Sigmoid colon (tissue), 7 donors: ENCODE results near the gene CMTM7. TPM values are rescaled to one million over a fixed set of nuclear protein-coding genes. Genes with fewer than 3 reads are reported as not detected.
"Not testable (repeated sequence)": the region's sequence is repeated elsewhere in the genome, so short reads cannot be mapped to it uniquely, and the experiment has no call there.

Experiments
- DNase-seq: peaks from one replicate; pipeline ENCODE4 v3.0.0-alpha.2; 2019
- H3K27ac ChIP-seq, 4 donors: fragments of 200-600 bp; sonication (generic); one replicate each; pipeline ENCODE4 v1.5.1; 2016 to 2019; ENCODE audit warnings: mild to moderate bottlenecking in 1 of 4
- H3K27me3 ChIP-seq, 3 donors: fragments of 200-600 bp; sonication (generic); one replicate each; pipeline ENCODE4 v1.5.1; 2019; ENCODE audit warnings: mild to moderate bottlenecking in 1 of 3
- H3K36me3 ChIP-seq, 4 donors: fragments of 200-600 bp; sonication (generic); one replicate each; pipeline ENCODE4 v1.5.1; 2016 to 2019
- H3K4me1 ChIP-seq, 4 donors: fragments of 200-600 bp; sonication (generic); one replicate each; pipeline ENCODE4 v1.5.1; 2017 to 2019
- H3K4me3 ChIP-seq, 4 donors: fragments of 200-600 bp; sonication (generic); one replicate each; pipeline ENCODE4 v1.5.1; 2017 to 2019; ENCODE audit warnings: mild to moderate bottlenecking in 2 of 4, moderate library complexity in 1 of 4
- H3K9me3 ChIP-seq, 4 donors: fragments of 200-600 bp in 3 of 4; sonication (generic) in 3 of 4; one replicate each; pipeline versions ENCODE4 v1.5.1 to v1.6.1; 2013 to 2019
- CTCF ChIP-seq, 4 experiments: fragments of 450-650 bp in 3 of 4; fragments of 200-600 bp in 1 of 4; IDR thresholded peaks; one replicate each; pipeline ENCODE4 v1.5.1; 2016 to 2019; ENCODE audit warnings: antibody characterized with exemption in 4 of 4, mild to moderate bottlenecking in 3 of 4, moderate library complexity in 2 of 4
- EP300 ChIP-seq, 4 donors: sonication (generic); formaldehyde crosslinking; IDR thresholded peaks; one replicate each; pipeline ENCODE4 v1.6.1; 2017; ENCODE audit warnings: antibody characterized with exemption in 4 of 4
- POLR2A ChIP-seq, 2 donors: fragments of 450-650 bp; IDR thresholded peaks; one replicate each; pipeline ENCODE4 v1.6.1; 2016; ENCODE audit warnings: antibody characterized with exemption in 2 of 2, mild to moderate bottlenecking in 2 of 2, moderate library complexity in 2 of 2
- POLR2AphosphoS5 ChIP-seq, 4 donors: sonication (generic); formaldehyde crosslinking; IDR thresholded peaks; one replicate each; pipeline ENCODE4 v1.6.1; 2017; ENCODE audit warnings: antibody characterized with exemption in 4 of 4
- WGBS, 2 donors: extraction: QIAGEN DNeasy Blood & Tissue Kit; methylation state at CpG; one replicate each; pipeline ENCODE4 v1.1.7; 2013; 5-methylcytosine and 5-hydroxymethylcytosine counted together
- intact Hi-C: fragments of 100-400 bp; cut with DNase I; formaldehyde crosslinking; loops from one replicate; pipeline ENCODE4 v1.15.1; 2023
- polyA plus RNA-seq, 3 donors: library from polyadenylated mRNA; stranded (reverse); fragments of 200-250 nt; gene quantifications; one replicate each; pipeline ENCODE4 v1.2.3, GENCODE V29; 2013
- total RNA-seq, 4 donors: library from RNA; depleted of rRNA; stranded (reverse); fragments of >200 nt; gene quantifications; one replicate each; pipeline ENCODE4 v1.1.0, GENCODE V29; 2016
- donor health status: healthy with polysubstance abuse.
- donor health status: Bipolar disorder and iron deficiency.
- donor health status: healthy.

The CMTM7 gene
- total and polyA plus RNA-seq, 7 donors, result 3.6 to 13.3 (median 7.2) TPM

GRCh38 chr3:32435911-32436815 lies 44.5 kb downstream of the CMTM7 start:
- H3K9me3 ChIP-seq, result no peaks in the 10 kb centered on the region
- no peak overlapping the region for H3K4me3 ChIP-seq
- 72 to 80% methylated on average over 4 of the region's 4 CpGs for WGBS, 2 donors
- no peaks in the 10 kb centered on the region for H3K36me3 ChIP-seq
- H3K27ac ChIP-seq, result no peak overlapping the region
- no peak for TF ChIP-seq EP300 (IDR thresholded peaks at IDR 0.05)
- peak in 2 of 4 donors; percentile 13 to 49 for TF ChIP-seq POLR2AphosphoS5 (IDR thresholded peaks at IDR 0.05)
- intact Hi-C loops, result no loop called here
- no peaks in the 10 kb centered on the region for H3K27me3 ChIP-seq
- H3K4me1 ChIP-seq, result peaks cover 0 to 9% (median 4%) of the 10 kb centered on the region in 4 donors
- DNase-seq, result no peak

- no peaks in the 10 kb centered on the region for H3K9me3 ChIP-seq
- intact Hi-C loops, result no loop called here
- no peak overlapping the region for H3K27ac ChIP-seq
- TF ChIP-seq CTCF (IDR thresholded peaks at IDR 0.05) (no peak), POLR2A (IDR thresholded peaks at IDR 0.05) (no peak), POLR2AphosphoS5 (IDR thresholded peaks at IDR 0.05) (no peak), EP300 (IDR thresholded peaks at IDR 0.05) (no peak)
- peaks cover 0 to 9% (median 4%) of the 10 kb centered on the region in 4 donors for H3K4me1 ChIP-seq
- no peaks in the 10 kb centered on the region for H3K36me3 ChIP-seq
- H3K4me3 ChIP-seq, result no peak overlapping the region
- 79 to 95% methylated on average over 4 of the region's 4 CpGs for WGBS, 2 donors
- H3K27me3 ChIP-seq, result no peaks in the 10 kb centered on the region
- no peak for DNase-seq
Measured at GRCh38 chr3:32436816-32437189, 45.1 kb downstream of the CMTM7 start.

GRCh38 chr3:32437896-32438295 lies 46.2 kb downstream of the CMTM7 start:
- H3K27ac ChIP-seq, result no peak overlapping the region
- intact Hi-C loops, result no loop called here
- TF ChIP-seq POLR2AphosphoS5 (IDR thresholded peaks at IDR 0.05) (no peak), POLR2A (IDR thresholded peaks at IDR 0.05) (no peak), CTCF (IDR thresholded peaks at IDR 0.05) (no peak), EP300 (IDR thresholded peaks at IDR 0.05) (no peak)
- H3K9me3 ChIP-seq, result no peaks in the 10 kb centered on the region
- no peak overlapping the region for H3K4me3 ChIP-seq
- H3K4me1 ChIP-seq, result peaks cover 0 to 9% (median 4%) of the 10 kb centered on the region in 4 donors
- 81 to 82% methylated on average over 7 of the region's 7 CpGs for WGBS, 2 donors
- no peak for DNase-seq
- no peaks in the 10 kb centered on the region for H3K27me3 ChIP-seq
- H3K36me3 ChIP-seq, result no peaks in the 10 kb centered on the region

DNA sequence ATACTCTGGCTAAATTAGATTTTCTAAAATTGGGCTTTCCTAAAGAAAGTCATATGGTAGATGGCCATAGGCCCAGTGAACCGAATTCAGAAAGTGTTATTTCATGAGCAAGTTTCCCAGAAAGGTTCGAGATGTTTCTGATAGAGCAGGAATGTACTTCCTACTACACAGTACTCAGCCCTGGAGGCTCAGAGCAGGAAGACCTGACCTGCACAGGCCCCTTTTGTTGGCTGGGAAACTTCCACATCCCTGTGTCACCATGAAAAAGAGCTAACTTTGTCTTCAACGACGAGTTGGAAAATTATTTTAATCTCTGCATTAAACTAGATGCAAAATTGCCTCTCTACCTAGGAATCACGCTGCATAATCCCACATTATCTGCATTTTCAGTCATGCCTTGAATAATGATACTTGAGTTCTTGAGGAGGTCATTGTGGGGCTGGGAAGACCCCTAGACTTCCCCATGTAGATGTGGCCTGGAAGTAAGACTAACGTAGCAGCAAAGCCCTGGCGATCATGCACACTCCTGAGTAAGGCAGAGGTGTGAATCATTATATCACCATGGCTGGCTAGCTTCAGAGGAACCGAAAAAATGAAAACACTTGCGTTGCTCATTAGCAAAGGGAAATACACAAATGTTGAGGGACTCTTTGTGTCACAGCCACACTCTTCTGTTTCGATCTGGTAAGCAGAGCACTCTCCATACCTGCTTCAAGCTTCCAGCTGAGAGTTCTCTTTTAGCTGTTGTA lies 47.1 kb downstream of the CMTM7 start:
- no peak overlapping the region for H3K4me3 ChIP-seq
- intact Hi-C loops, result no loop called here

GRCh38 chr3:32439421-32439820 lies 47.8 kb downstream of the CMTM7 start:
- H3K36me3 ChIP-seq, H3K4me3 ChIP-seq, H3K27ac ChIP-seq, H3K9me3 ChIP-seq, DNase-seq, H3K27me3 ChIP-seq, intact Hi-C loops, H3K4me1 ChIP-seq: not testable (repeated sequence)
- WGBS, 2 donors, result 91 to 94% methylated on average over 4 of the region's 4 CpGs

More for the DNA sequence above, 47.1 kb downstream of the CMTM7 start:
- H3K27me3 ChIP-seq, result no peaks in the 10 kb centered on the region
- no peaks in the 10 kb centered on the region for H3K9me3 ChIP-seq
- DNase-seq, result no peak
- H3K4me1 ChIP-seq, result peaks cover 0 to 9% (median 4%) of the 10 kb centered on the region in 4 donors
- WGBS, 2 donors, result 66 to 83% methylated on average over 10 of the region's 10 CpGs
- TF ChIP-seq CTCF (IDR thresholded peaks at IDR 0.05) (no peak), EP300 (IDR thresholded peaks at IDR 0.05) (no peak), POLR2A (IDR thresholded peaks at IDR 0.05) (no peak), POLR2AphosphoS5 (IDR thresholded peaks at IDR 0.05) (no peak)
- no peaks in the 10 kb centered on the region for H3K36me3 ChIP-seq
- no peak overlapping the region for H3K27ac ChIP-seq
